ENCODE measurements around the gene GSX1. TPM values are rescaled to one million over a fixed set of nuclear protein-coding genes. Genes with fewer than 3 reads are reported as not detected.

GSX1 gene
- polyA plus RNA-seq, 1 of the 3 experiments (the other 2 are of a cell fraction), result not detected

- no peak for DNase-seq
- H3K4me2 ChIP-seq, result peak overlapping the region; percentile 74
- CTCF ChIA-PET, result interaction anchor here (1.2 to 1.4 kb wide), 2 partner anchors 257 to 428 kb away, joined by 3 to 4 read pairs; no protein-coding TSS in a partner anchor
Observed at GRCh38 chr13:27790523-27790922, 1.8 kb upstream of the GSX1 start.

DNA sequence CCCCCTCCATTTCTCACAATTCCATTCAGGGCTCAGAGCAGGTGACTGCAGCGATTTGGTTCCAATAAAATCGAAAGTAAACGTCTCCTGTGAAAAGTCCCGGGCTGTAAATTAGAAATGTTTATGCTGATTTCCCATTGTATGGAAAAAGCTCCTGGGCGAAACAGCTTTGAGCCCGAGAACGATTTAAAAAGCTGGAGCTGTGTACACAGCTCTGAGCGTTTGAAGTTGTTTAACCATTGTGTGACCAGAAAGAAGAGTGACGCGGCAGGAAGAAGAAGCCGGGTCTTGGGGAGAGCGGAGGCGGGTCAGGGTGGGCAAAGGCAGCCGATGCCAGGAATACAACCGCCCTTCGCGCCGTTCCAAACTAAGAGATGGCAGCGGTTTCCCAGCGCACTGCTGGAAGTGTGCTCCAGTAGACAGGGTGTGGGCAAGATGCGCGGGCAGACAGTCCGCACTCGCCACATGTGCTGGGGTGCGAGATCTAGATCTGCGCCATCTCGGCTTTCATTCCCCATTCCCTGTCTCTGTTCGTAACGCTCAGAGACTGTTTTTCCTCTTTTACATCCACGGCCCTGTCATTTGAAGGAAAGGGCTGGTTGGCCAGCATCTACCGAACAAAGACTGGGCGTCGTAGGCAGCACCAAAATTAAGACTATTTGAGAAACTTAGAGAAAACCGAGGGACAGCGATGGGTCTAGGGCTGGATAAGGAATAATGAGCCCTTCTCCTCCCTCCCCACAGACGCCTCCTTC lies 960 bp upstream of the GSX1 start:
- TF ChIP-seq REST (IDR thresholded peaks at IDR 0.05; ENCODE audit: low read depth, low read length), result 0 out of 2 replicates have a peak, but pooled peaks have one; percentile 6
- no peak for TF ChIP-seq RXRA (IDR thresholded peaks at IDR 0.05; ENCODE audit: borderline replicate concordance, low read depth)
- no peak overlapping the region for H3K27ac ChIP-seq (ENCODE audit: low read depth in 2 of 2, low read length in 1 of 2)
- H3F3A ChIP-seq (replicated peaks; ENCODE audit: insufficient read depth), result no peaks in the 10 kb centered on the region
- peak overlapping the region; percentile 30 to 55 for H3K4me3 ChIP-seq (ENCODE audit: low read depth in 2 of 2, low read length in 1 of 2)
- no peak overlapping the region for H3K9ac ChIP-seq
- no peaks in the 10 kb centered on the region for H3K9me3 ChIP-seq
- ChIA-PET CTCF (interaction anchor here (1.2 kb wide), 1 partner anchor 258 kb away, joined by 4 read pairs; no protein-coding TSS in a partner anchor), POLR2A (no interaction called here)
- WGBS (ENCODE audit: low lambda C conversion rate), result 12% methylated on average over 34 of the region's 36 CpGs
- peak overlapping the region; percentile 74 for H3K4me2 ChIP-seq
- peaks cover 0 to 6% of the 10 kb centered on the region in 2 experiments; a peak in 2 of 4 replicates for H3K4me1 ChIP-seq (ENCODE audit: control insufficient read depth in 1 of 2, insufficient read depth in 2 of 2, low read depth in 1 of 2, low read length in 1 of 2)
- DNase-seq, result no peak
- H4K20me1 ChIP-seq (ENCODE audit: insufficient read depth), result no peaks in the 10 kb centered on the region
- H3K27me3 ChIP-seq (ENCODE audit: insufficient read depth), result peaks cover 87% of the 10 kb centered on the region
- H3K79me2 ChIP-seq (ENCODE audit: insufficient read depth), result no peaks in the 10 kb centered on the region
- H3K9me2 ChIP-seq, result no peaks in the 10 kb centered on the region
- H3K36me3 ChIP-seq (replicated peaks in 1 of 2; ENCODE audit: control insufficient read depth in 1 of 2, insufficient read depth in 2 of 2, low read length in 1 of 2), result no peaks in the 10 kb centered on the region
- H2AFZ ChIP-seq (ENCODE audit: low read depth), result no peak overlapping the region

More at GRCh38 chr13:27790523-27790922, 1.8 kb upstream of the GSX1 start:
- peak overlapping the region in 1 of 2 experiments; percentile 55; a peak in 1 of 4 replicates for H3K4me3 ChIP-seq (ENCODE audit: low read depth in 2 of 2, low read length in 1 of 2)
- no peaks in the 10 kb centered on the region for H3F3A ChIP-seq (replicated peaks; ENCODE audit: insufficient read depth)
- 0% methylated on average over 10 of the region's 23 CpGs for WGBS (ENCODE audit: low lambda C conversion rate)
- no peaks in the 10 kb centered on the region for H3K9me3 ChIP-seq
- TF ChIP-seq SIN3A (IDR thresholded peaks at IDR 0.05; ENCODE audit: borderline replicate concordance, low read depth, low read length) (no peak), FOXJ3 (CRISPR knock-in tag; IDR thresholded peaks at IDR 0.05) (no peak), IRF3 (IDR thresholded peaks at IDR 0.05; ENCODE audit: low read depth, low read length) (no peak), RCOR1 (IDR thresholded peaks at IDR 0.05; ENCODE audit: low read length) (no peak), JUND (IDR thresholded peaks at IDR 0.05) (no peak), RFX5 (IDR thresholded peaks at IDR 0.05; ENCODE audit: low read length) (no peak)
- TF ChIP-seq, protein P1, sequence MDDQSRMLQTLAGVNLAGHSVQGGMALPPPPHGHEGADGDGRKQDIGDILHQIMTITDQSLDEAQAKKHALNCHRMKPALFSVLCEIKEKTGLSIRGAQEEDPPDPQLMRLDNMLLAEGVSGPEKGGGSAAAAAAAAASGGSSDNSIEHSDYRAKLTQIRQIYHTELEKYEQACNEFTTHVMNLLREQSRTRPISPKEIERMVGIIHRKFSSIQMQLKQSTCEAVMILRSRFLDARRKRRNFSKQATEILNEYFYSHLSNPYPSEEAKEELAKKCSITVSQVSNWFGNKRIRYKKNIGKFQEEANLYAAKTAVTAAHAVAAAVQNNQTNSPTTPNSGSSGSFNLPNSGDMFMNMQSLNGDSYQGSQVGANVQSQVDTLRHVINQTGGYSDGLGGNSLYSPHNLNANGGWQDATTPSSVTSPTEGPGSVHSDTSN (IDR thresholded peaks at IDR 0.05), result no peak
- TF ChIP-seq, protein P2, sequence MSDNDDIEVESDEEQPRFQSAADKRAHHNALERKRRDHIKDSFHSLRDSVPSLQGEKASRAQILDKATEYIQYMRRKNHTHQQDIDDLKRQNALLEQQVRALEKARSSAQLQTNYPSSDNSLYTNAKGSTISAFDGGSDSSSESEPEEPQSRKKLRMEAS (IDR thresholded peaks at IDR 0.05; ENCODE audit: low read depth), result no peak
- no peaks in the 10 kb centered on the region for H3K79me2 ChIP-seq (ENCODE audit: insufficient read depth)
- H3K9me2 ChIP-seq, result no peaks in the 10 kb centered on the region
- H3K4me1 ChIP-seq (ENCODE audit: control insufficient read depth in 1 of 2, insufficient read depth in 2 of 2, low read depth in 1 of 2, low read length in 1 of 2), result peaks cover 0 to 6% of the 10 kb centered on the region in 2 experiments; a peak in 2 of 4 replicates
- H3K9ac ChIP-seq, result no peak overlapping the region
- H2AFZ ChIP-seq (ENCODE audit: low read depth), result no peak overlapping the region
- peaks cover 79% of the 10 kb centered on the region for H3K27me3 ChIP-seq (ENCODE audit: insufficient read depth)
- POLR2A ChIA-PET, result no interaction called here
- no peaks in the 10 kb centered on the region for H4K20me1 ChIP-seq (ENCODE audit: insufficient read depth)
- no peak overlapping the region for H3K27ac ChIP-seq (ENCODE audit: low read depth in 2 of 2, low read length in 1 of 2)
- no peaks in the 10 kb centered on the region for H3K36me3 ChIP-seq (replicated peaks in 1 of 2; ENCODE audit: control insufficient read depth in 1 of 2, insufficient read depth in 2 of 2, low read length in 1 of 2)
